ENCODE results near the gene FOXE3.
A peak's percentile ranks its signal among the peaks of the same experiment; 100 is the strongest.
"Not testable (repeated sequence)": the region's sequence is repeated elsewhere in the genome, so short reads cannot be mapped to it uniquely, and the experiment has no call there.

FOXE3 gene

DNA sequence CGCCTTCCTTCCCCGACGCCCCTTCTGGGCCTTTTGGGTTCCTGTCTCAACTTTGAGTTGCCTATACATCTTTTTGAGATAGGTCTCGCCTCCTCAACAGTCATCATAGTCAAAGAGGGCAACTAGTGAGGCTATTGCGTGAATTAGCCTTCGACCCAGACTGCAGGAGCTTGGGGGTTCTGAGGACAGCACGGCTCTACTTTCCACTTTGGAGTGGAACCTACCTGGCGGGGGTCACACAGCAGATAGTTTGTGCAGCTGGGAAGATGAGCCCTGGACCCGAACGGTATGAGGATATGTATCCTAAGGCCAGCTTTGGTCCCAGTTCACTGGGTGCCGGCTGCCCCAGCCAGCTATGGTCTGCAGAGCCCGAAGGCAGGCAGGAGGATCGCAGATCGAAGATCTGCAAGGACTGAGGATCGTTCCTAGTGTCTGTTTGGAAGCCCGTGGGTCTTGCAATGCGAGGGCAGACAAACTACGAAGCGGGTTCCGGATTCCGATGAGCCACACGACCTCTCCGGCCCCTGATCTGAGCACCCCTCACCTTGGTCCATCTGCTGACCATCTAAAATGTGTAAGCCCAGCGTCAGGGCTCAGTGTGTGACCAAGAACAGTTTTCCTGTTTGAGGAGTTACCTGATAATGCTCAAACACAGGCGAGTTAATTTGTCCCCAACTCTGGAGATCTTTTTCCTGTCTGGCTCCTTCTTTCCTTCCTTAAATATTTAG lies 29.9 kb downstream of the FOXE3 start:
- Histone ChIP-seq H3K4me1 (ENCODE audit: control insufficient read depth in 2 of 2, insufficient read depth in 2 of 2, low read length in 2 of 2) (peaks cover 21 to 28% of the 10 kb centered on the region in 2 donors), H3K27me3 (ENCODE audit: control insufficient read depth in 2 of 2, insufficient read depth in 2 of 2, low read length in 2 of 2) (peaks cover 30 to 56% of the 10 kb centered on the region in 2 donors), H3K36me3 (ENCODE audit: control insufficient read depth in 2 of 2, insufficient read depth in 2 of 2, low read length in 2 of 2) (peaks cover 0 to 5% of the 10 kb centered on the region in 2 donors), H3K9ac (ENCODE audit: low read depth in 1 of 2, low read length in 2 of 2) (peak overlapping the region in 1 of 2 donors; percentile 61), H3K27ac (ENCODE audit: low read depth in 2 of 2, low read length in 2 of 2) (no peak overlapping the region), H3K4me3 (ENCODE audit: low read length in 2 of 2) (peak overlapping the region in 1 of 2 donors; percentile 41), H3K9me3 (ENCODE audit: control insufficient read depth in 2 of 2, low read length in 2 of 2) (no peaks in the 10 kb centered on the region)

DNA sequence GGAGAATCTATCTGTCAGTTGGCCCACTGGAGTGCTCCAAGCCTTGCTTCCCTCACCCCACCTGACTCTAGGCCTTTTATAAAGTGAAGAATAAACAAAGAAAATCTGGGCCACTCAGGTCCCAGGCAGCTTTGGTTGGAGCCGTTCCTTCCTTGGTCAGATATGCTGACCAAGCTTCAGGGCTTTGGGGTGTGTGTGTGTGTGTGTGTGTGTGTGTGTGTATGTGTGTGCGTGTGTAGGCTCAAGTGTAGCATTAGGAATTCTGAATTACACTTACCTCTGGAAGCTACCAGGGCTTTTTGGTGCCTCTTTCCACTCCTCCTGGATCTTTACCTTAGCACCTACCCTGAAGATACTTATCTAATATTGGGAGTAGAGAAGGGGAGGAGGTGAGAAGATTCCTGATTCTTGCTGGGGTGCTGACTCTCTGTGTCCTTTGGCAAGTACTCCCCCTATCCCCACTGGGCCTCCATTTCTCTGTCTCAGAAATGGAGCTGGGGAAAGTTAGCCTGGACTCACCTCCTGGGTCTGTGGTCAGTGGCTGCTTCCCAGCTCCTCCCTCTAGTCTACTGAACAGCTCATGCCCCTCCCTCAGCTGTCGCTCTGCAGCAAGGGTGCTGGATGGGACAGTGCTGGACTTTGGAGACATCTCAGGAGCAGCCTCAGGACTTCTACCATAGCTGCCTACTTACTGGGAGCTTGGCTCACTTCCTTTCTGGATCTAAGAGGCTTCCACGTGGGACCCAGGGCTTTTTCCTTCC lies 32.6 kb downstream of the FOXE3 start:
- Histone ChIP-seq H3K27me3 (ENCODE audit: control insufficient read depth in 2 of 2, insufficient read depth in 2 of 2, low read length in 2 of 2) (peaks cover 23 to 44% of the 10 kb centered on the region in 2 donors), H3K9me3 (ENCODE audit: control insufficient read depth in 2 of 2, low read length in 2 of 2) (no peaks in the 10 kb centered on the region), H3K36me3 (ENCODE audit: control insufficient read depth in 2 of 2, insufficient read depth in 2 of 2, low read length in 2 of 2) (peaks cover 0 to 5% of the 10 kb centered on the region in 2 donors), H3K9ac (ENCODE audit: low read depth in 1 of 2, low read length in 2 of 2) (no peak overlapping the region), H3K27ac (ENCODE audit: low read depth in 2 of 2, low read length in 2 of 2) (no peak overlapping the region), H3K4me3 (ENCODE audit: low read length in 2 of 2) (no peak overlapping the region), H3K4me1 (ENCODE audit: control insufficient read depth in 2 of 2, insufficient read depth in 2 of 2, low read length in 2 of 2) (peaks cover 20 to 21% of the 10 kb centered on the region in 2 donors)

DNA sequence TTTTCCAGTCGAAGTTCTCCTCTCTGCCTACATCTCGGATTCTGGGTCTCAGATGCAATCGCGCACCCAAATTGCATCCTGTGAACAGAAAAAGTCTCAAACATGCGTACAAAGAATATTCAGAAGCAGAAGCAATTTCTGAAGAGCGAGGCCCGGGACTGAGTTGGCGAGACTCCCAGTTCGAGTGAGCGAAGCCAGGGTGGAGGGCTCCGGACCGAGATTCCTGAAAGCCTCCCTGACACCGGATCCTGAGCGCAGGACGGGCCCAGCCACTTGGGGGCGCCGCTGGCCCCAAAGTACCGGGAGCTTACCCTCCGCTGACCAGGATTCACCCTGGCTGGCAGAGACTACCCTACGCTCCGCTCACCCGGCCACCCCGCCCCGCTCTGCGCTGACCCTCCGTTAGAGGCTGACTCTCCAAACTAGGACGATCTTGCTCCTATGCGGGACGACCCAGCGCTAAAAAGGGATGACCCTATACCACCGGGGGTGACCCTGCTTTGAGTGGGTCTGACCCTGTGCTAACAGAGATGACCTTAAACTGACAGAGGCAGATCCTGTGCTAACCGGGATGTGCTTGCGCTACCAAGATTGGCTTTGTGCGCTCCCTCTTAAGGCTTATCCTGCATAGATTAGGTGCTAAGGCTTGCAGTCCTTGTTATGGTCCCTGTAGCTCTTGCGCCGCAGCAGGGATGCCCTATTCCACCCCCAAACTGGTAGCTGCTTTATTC lies 33.9 kb downstream of the FOXE3 start:
- Histone ChIP-seq H3K9me3 (ENCODE audit: control insufficient read depth in 2 of 2, low read length in 2 of 2) (no peaks in the 10 kb centered on the region), H3K36me3 (ENCODE audit: control insufficient read depth in 2 of 2, insufficient read depth in 2 of 2, low read length in 2 of 2) (peaks cover 0 to 5% of the 10 kb centered on the region in 2 donors), H3K9ac (ENCODE audit: low read depth in 1 of 2, low read length in 2 of 2) (no peak overlapping the region), H3K27ac (ENCODE audit: low read depth in 2 of 2, low read length in 2 of 2) (no peak overlapping the region), H3K27me3 (ENCODE audit: control insufficient read depth in 2 of 2, insufficient read depth in 2 of 2, low read length in 2 of 2) (peaks cover 19 to 36% of the 10 kb centered on the region in 2 donors), H3K4me3 (ENCODE audit: low read length in 2 of 2) (no peak overlapping the region), H3K4me1 (ENCODE audit: control insufficient read depth in 2 of 2, insufficient read depth in 2 of 2, low read length in 2 of 2) (peaks cover 14 to 15% of the 10 kb centered on the region in 2 donors)

DNA sequence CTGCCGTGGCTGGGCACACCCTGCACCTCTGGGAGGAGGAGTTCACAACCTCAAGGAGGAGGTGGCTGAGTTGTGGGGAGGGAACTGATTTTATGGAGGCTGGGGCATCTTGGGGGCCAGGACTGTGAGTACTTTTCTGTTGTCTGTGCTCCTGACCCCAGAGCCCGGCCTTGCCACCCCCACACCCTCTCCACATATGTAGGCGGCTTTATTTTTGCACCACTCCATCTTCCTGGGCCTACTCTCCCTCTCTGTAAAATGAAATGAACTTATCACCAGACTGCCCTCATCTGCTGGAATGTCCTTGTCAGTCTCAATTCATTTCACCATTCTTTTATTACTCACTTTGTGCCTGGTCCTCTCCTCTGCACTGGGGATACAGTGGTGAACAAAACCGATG lies 34.5 kb downstream of the FOXE3 start:
- H3K36me3 ChIP-seq (ENCODE audit: control insufficient read depth in 2 of 2, insufficient read depth in 2 of 2, low read length in 2 of 2), result peaks cover 0 to 5% of the 10 kb centered on the region in 2 donors
- peaks cover 14 to 34% of the 10 kb centered on the region in 2 donors for H3K27me3 ChIP-seq (ENCODE audit: control insufficient read depth in 2 of 2, insufficient read depth in 2 of 2, low read length in 2 of 2)
- H3K4me3 ChIP-seq (ENCODE audit: low read length in 2 of 2), result no peak overlapping the region
- no peaks in the 10 kb centered on the region for H3K9me3 ChIP-seq (ENCODE audit: control insufficient read depth in 2 of 2, low read length in 2 of 2)
- no peak overlapping the region for H3K27ac ChIP-seq (ENCODE audit: low read depth in 2 of 2, low read length in 2 of 2)
- H3K4me1 ChIP-seq (ENCODE audit: control insufficient read depth in 2 of 2, insufficient read depth in 2 of 2, low read length in 2 of 2), result peaks cover 8 to 10% of the 10 kb centered on the region in 2 donors
- H3K9ac ChIP-seq (ENCODE audit: low read depth in 1 of 2, low read length in 2 of 2), result no peak overlapping the region

DNA sequence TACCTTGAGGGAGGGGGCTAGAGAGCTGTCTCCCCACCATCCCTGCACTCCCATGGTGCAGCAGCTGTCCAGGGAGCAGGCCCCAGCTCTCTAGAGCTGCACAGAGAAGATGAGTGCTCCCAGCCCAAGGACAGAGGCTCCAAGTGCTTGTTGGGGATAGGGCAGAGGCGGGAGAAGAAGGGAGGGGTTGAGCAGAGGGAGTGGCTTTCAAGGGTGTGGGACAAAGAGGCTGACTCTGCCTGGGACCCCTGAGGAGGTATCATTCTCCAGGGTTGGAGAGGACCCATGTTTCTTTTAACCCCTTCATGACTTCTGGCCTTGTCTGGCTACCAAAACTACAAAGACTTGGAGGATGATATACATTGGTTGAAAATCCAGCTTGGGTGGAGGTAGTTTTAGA lies 36.3 kb downstream of the FOXE3 start:
- peaks cover 4 to 19% of the 10 kb centered on the region in 2 donors for H3K27me3 ChIP-seq (ENCODE audit: control insufficient read depth in 2 of 2, insufficient read depth in 2 of 2, low read length in 2 of 2)

DNA sequence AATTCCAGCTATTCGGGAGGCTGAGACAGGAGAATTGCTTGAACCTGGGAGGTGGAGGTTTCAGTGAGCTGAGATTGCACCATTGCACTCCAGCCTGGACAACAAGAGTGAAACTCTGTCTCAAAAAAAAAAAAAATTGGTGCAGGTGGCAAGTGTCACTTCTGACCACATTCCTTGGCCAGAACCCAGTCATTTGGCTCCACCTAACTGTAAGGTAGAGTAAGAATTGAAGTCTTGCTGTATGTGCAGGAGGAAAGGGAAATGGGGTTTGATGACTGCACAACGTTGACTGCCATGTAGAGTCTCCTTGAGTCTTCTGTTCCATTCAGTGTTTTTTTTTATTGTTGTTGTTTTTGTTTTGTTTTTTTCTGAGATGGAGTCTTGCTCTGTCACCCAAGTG lies 37.8 kb downstream of the FOXE3 start:
- H3K4me1 ChIP-seq (ENCODE audit: control insufficient read depth in 2 of 2, insufficient read depth in 2 of 2, low read length in 2 of 2); H3K4me3 ChIP-seq (ENCODE audit: low read length in 2 of 2); H3K27me3 ChIP-seq (ENCODE audit: control insufficient read depth in 2 of 2, insufficient read depth in 2 of 2, low read length in 2 of 2); H3K36me3 ChIP-seq (ENCODE audit: control insufficient read depth in 2 of 2, insufficient read depth in 2 of 2, low read length in 2 of 2); H3K9ac ChIP-seq (ENCODE audit: low read depth in 1 of 2, low read length in 2 of 2); H3K27ac ChIP-seq (ENCODE audit: low read depth in 2 of 2, low read length in 2 of 2); H3K9me3 ChIP-seq (ENCODE audit: control insufficient read depth in 2 of 2, low read length in 2 of 2): not testable (repeated sequence)

More for the DNA sequence above, 36.3 kb downstream of the FOXE3 start:
- Histone ChIP-seq H3K9me3 (ENCODE audit: control insufficient read depth in 2 of 2, low read length in 2 of 2) (no peaks in the 10 kb centered on the region), H3K27ac (ENCODE audit: low read depth in 2 of 2, low read length in 2 of 2) (no peak overlapping the region), H3K4me3 (ENCODE audit: low read length in 2 of 2) (no peak overlapping the region), H3K9ac (ENCODE audit: low read depth in 1 of 2, low read length in 2 of 2) (no peak overlapping the region), H3K4me1 (ENCODE audit: control insufficient read depth in 2 of 2, insufficient read depth in 2 of 2, low read length in 2 of 2) (peaks cover 0 to 2% of the 10 kb centered on the region in 2 donors), H3K36me3 (ENCODE audit: control insufficient read depth in 2 of 2, insufficient read depth in 2 of 2, low read length in 2 of 2) (no peaks in the 10 kb centered on the region)

DNA sequence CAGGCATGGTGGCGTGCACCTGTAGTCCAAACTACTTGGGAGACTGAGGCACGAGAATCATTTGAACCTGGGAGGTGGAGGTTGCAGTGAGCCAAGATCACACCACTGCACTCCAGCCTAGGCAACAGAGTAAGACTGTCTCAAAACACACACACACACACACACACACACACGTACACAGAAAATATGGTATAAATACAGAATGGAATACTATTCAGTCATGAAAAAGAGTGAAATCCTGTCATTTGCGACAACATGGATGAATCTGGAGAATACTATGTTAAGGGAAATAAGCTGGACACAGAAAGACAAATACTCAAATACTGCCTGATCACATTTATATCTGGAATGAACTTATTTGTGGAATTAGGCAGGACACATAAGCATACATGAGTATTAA lies 40.2 kb downstream of the FOXE3 start:
- Histone ChIP-seq H3K4me1 (ENCODE audit: control insufficient read depth in 2 of 2, insufficient read depth in 2 of 2, low read length in 2 of 2) (no peaks in the 10 kb centered on the region), H3K4me3 (ENCODE audit: low read length in 2 of 2) (no peak overlapping the region), H3K27ac (ENCODE audit: low read depth in 2 of 2, low read length in 2 of 2) (no peak overlapping the region), H3K27me3 (ENCODE audit: control insufficient read depth in 2 of 2, insufficient read depth in 2 of 2, low read length in 2 of 2) (peaks cover 2 to 4% of the 10 kb centered on the region in 2 donors), H3K36me3 (ENCODE audit: control insufficient read depth in 2 of 2, insufficient read depth in 2 of 2, low read length in 2 of 2) (no peaks in the 10 kb centered on the region), H3K9ac (ENCODE audit: low read depth in 1 of 2, low read length in 2 of 2) (no peak overlapping the region), H3K9me3 (ENCODE audit: control insufficient read depth in 2 of 2, low read length in 2 of 2) (no peaks in the 10 kb centered on the region)

DNA sequence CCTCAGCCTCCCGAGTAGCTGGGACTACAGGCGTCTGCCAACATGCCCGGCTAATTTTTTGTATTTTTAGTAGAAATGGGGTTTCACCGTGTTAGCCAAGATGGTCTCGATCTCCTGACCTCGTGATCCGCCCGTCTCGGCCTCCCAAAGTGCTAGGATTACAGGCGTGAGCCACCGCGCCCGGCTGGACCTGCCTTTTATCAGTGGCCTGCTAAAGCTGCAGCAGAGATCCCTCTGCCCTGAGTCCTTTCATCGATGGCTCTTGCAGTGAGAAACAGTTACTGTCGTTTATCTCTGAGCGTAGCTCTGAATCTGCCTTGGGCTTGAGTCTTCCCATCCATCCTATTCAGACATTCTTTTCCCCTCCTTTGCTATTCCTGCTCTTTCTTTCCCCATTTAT lies 41.5 kb downstream of the FOXE3 start:
- H3K4me3 ChIP-seq (ENCODE audit: low read length in 2 of 2); H3K27ac ChIP-seq (ENCODE audit: low read depth in 2 of 2, low read length in 2 of 2); H3K9me3 ChIP-seq (ENCODE audit: control insufficient read depth in 2 of 2, low read length in 2 of 2); H3K9ac ChIP-seq (ENCODE audit: low read depth in 1 of 2, low read length in 2 of 2); H3K4me1 ChIP-seq (ENCODE audit: control insufficient read depth in 2 of 2, insufficient read depth in 2 of 2, low read length in 2 of 2); H3K36me3 ChIP-seq (ENCODE audit: control insufficient read depth in 2 of 2, insufficient read depth in 2 of 2, low read length in 2 of 2); H3K27me3 ChIP-seq (ENCODE audit: control insufficient read depth in 2 of 2, insufficient read depth in 2 of 2, low read length in 2 of 2): not testable (repeated sequence)

DNA sequence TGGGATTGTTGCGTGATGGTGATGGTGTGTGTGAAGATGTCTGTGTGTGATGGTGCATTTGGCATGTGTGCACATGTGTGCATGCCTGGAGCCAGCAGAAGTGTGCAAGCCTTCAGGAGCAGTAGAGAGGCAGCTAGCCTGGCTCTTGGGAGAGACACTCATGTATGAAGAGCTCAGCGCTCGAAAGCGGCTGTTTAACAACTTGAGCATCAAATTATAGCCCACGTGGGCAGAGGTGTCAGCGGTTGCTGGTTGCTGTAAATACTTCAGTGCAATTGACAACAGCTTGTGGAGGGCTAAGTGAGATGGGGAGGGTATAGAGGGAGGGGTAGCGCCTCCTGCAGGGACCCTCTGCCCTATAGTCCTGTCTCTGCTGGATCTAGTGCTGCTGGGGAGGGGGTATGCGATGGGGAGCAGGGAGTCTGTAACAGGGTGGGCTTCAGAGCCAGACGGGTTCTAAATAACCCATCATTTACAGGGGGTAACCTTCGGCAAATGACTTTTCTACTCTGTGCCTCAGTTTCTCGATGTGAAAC lies 43.2 kb downstream of the FOXE3 start:
- H3K27ac ChIP-seq (ENCODE audit: low read depth in 2 of 2, low read length in 2 of 2), result no peak overlapping the region
- H3K27me3 ChIP-seq (ENCODE audit: control insufficient read depth in 2 of 2, insufficient read depth in 2 of 2, low read length in 2 of 2), result peaks cover 2 to 11% of the 10 kb centered on the region in 2 donors
- no peaks in the 10 kb centered on the region for H3K36me3 ChIP-seq (ENCODE audit: control insufficient read depth in 2 of 2, insufficient read depth in 2 of 2, low read length in 2 of 2)
- H3K9ac ChIP-seq (ENCODE audit: low read depth in 1 of 2, low read length in 2 of 2), result no peak overlapping the region
- H3K4me1 ChIP-seq (ENCODE audit: control insufficient read depth in 2 of 2, insufficient read depth in 2 of 2, low read length in 2 of 2), result no peaks in the 10 kb centered on the region
- H3K4me3 ChIP-seq (ENCODE audit: low read length in 2 of 2), result no peak overlapping the region
- H3K9me3 ChIP-seq (ENCODE audit: control insufficient read depth in 2 of 2, low read length in 2 of 2), result no peaks in the 10 kb centered on the region

DNA sequence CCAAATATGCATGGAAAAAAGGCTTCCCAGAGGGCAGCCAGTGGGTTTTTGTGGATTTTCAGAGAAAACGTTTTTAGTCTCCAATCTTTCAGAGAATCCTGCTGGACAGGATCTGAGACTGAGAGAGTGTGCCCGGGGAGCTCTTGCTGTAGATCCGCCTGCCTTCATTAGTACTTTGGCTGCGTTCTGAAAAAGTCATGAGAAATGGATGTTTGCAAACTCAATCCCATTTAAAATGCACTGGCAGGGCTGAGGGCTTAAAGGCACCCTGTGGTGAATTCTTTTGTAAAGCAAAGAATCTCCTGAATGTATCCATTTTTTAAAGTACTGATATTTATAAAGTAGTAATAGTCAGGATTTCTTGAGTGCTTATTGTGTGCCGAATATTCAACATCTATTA lies 44.0 kb downstream of the FOXE3 start:
- Histone ChIP-seq H3K27me3 (ENCODE audit: control insufficient read depth in 2 of 2, insufficient read depth in 2 of 2, low read length in 2 of 2) (peaks cover 1 to 11% of the 10 kb centered on the region in 2 donors), H3K4me1 (ENCODE audit: control insufficient read depth in 2 of 2, insufficient read depth in 2 of 2, low read length in 2 of 2) (no peaks in the 10 kb centered on the region), H3K9ac (ENCODE audit: low read depth in 1 of 2, low read length in 2 of 2) (no peak overlapping the region), H3K4me3 (ENCODE audit: low read length in 2 of 2) (no peak overlapping the region), H3K36me3 (ENCODE audit: control insufficient read depth in 2 of 2, insufficient read depth in 2 of 2, low read length in 2 of 2) (no peaks in the 10 kb centered on the region), H3K27ac (ENCODE audit: low read depth in 2 of 2, low read length in 2 of 2) (no peak overlapping the region), H3K9me3 (ENCODE audit: control insufficient read depth in 2 of 2, low read length in 2 of 2) (no peaks in the 10 kb centered on the region)
